GM21515 (cell line): ENCODE data around the gene TMEM101.
"Not testable (repeated sequence)": the region's sequence is repeated elsewhere in the genome, so short reads cannot be mapped to it uniquely, and the experiment has no call there.

Experiments
- ATAC-seq: cut with Tn5 transposase; IDR thresholded peaks from one replicate; pipeline ENCODE4 v1.9.1; 2021; ENCODE audit not compliant: unreplicated experiment

The TMEM101 gene

DNA sequence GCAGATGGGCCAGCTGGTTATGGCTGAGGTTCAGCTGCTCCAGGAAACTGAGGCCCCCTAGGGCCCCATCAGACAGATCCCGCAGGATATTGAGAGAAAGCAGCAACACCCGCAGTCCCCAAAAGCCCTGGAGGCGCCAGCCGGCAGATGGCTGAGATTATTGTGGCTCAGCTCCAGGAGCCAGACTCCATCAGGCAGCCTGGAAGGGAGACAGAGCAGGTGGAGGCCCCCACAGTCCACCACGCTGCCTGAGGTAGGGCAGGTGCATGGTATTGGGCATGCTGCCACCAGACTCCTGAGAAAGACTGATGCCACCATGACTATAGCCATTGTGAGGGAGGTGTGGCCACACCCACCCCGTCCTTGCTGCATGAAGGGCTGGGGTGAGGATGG is 9.5 kb upstream of the TMEM101 start:
- ATAC-seq: no peak

DNA sequence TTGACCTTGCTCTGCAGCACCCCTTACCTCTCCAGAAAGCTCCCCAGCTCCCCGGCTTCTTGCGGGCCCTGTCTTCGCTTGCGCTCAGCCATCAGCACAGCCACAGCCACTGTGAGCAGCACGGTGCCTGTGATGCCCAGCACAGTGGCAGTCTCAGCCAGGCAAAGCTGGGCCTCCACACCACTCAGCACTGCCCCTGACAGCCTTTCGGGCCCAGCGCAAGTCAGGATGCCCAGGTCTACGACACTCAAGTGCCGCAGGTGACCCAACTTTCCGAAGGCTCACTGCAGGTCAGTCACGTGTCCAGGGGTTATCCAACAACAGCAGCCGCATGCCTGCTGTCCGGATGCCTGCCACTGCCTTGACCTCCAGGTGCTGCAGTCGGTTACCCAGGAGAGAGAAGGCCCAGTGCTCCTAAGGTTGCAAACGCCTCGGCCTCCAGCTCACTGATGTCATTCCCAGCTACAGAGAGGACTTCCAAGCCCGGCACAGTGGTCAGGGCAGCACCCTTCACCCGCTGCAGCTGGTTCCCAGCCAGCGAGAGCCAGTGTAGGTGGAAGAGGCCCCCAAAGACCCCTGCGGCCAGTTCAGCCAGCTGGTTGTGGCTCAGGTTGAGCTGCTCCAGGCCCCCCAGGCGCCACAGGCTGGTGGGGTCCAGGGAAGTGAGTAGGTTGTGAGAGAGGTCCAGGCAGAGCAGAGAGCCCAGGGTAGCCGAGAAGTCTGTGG is 8.9 kb upstream of the TMEM101 start:
- ATAC-seq: no peak

DNA sequence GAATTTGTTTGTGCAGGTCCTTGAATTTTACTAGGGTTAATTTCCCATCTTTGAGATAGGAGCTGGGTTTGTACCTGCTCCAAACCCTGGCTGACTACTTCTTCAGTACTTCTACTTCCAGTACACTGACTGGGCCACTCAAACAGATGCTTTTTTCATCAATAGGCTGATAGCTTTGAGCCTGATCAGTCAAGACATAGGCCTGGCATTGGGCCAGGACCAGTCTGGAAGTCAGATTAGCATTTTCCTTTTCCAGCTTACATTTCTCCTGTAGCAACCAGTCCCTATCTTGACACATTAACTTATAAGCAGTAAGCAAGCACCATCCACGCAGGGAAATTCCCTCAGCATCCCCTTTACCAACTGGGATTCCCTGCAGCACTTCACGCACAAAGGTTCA is 7.5 kb upstream of the TMEM101 start:
- no peak for ATAC-seq

DNA sequence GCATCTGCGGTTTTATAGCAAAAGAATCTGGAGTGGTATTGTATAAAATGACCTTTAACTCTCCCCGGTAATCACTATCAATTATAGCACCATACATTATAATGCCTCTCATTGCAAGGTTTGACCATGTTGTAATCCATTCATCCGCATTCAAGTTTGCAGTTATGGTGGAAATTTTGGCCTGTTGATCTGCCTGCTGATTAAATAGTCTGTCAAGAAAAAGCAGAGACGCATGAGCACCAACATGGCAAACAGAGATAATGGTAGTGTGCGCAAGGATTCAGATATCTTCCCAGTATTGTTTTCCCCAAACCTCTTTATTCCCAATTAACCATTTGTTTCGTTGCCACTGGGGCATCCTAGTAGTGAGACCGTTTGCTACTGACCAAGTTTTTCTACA is 6.5 kb upstream of the TMEM101 start:
- not testable (repeated sequence) for ATAC-seq

DNA sequence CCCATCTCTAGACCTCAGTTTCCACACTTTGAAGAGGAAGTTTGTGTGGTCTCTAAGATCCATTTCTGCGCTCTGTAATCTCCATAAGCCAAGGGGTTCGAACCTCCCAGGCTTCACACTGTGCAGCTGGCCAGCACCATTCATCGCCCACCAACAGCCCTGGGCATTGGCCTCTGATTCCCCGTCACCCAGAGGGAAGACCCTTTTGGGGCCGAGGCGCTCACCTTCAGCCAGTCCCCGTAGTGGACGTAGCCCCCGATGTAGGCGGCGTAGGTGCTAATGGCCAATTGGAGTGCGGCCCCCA is 678 bp downstream of the TMEM101 start:
- no peak for ATAC-seq

DNA sequence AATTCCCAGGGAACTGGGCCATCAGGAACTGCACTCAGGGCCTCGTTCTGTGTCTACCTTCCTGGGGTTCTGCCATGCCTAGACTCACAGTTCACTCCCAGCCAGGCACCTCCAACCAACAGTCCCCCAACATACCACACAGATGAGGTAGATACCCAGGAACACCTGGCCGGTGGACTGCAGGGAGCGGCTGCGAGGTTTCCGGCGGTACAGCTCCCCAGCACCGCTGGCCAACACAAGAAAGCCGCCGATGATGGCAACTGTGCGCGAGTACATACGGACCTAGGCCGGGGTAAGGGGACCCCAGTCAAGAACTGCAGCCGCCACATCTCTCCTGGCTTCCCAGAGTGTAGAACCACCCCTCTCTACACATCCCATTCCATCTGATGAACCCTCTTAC is 1.9 kb downstream of the TMEM101 start:
- ATAC-seq: no peak

DNA sequence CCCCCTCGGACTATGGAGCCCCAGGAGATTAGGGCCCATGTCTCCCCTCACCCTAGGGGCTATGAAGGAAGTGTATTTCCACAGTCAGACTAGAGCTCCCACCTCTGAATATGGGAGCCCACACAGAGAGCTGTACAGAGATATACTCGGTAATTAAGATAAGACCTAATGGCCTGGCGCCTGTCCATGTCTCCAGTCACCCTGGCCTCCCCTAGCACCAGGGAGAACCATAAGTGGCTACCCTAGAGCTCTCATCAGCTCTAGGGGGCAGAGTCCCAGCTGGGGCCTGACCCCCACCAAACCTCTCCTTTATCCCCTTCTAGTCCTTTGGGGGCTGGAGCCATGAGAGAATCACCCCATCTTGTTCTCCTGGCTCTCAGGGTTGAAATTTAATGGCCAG is 2.4 kb downstream of the TMEM101 start:
- no peak for ATAC-seq

DNA sequence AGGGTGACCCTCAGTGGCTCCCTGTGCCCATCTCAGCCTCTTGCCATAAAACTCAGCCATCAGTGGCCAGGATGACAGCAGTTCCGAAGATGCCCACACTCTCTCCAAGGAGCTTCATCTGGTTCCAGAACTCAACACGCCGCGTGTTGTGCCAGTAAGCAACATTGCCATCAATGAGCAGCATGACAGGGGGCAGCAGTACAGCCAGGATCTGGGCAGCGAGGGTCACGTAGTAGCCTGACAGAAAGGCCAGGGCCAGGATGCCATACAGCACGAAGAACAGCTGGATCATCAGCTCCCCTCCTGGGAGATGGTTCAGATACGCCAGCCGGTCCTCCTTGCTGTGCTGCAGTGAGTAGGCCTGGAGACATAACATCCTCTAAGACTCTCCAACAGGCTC is 2.9 kb downstream of the TMEM101 start:
- ATAC-seq: no peak

DNA sequence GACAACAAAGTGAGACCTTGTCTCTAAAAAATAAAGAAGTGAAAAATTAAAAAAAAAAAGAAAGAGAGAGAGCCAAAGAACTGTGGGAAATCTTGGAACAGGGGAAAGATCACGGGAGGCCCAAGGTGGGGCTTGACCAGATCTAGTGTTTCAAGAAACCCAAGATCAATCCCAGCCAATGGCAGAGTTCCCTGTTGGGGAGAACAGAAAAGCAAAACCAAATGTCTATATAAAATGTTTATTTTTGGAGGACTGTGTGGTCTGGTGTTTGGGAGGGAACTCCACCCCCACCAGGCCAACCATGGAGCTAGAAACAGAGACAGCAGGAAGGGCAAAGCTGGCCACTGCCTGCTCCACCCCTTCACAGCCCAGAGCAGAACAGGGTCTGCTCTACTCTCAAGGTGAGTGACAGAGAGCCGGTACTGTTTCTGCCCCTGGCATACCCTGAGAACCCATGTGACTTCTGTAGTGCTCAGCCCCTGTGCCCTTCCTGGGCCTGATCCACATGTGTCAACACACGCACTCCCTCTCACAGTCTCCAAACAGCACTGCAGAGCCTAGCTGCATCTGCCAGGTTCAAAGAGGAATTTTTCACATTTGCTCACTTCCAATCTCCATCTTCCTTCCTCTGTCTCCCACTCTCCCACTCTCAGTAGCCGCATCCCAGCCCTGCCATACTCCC is 3.7 kb downstream of the TMEM101 start:
- no peak for ATAC-seq

DNA sequence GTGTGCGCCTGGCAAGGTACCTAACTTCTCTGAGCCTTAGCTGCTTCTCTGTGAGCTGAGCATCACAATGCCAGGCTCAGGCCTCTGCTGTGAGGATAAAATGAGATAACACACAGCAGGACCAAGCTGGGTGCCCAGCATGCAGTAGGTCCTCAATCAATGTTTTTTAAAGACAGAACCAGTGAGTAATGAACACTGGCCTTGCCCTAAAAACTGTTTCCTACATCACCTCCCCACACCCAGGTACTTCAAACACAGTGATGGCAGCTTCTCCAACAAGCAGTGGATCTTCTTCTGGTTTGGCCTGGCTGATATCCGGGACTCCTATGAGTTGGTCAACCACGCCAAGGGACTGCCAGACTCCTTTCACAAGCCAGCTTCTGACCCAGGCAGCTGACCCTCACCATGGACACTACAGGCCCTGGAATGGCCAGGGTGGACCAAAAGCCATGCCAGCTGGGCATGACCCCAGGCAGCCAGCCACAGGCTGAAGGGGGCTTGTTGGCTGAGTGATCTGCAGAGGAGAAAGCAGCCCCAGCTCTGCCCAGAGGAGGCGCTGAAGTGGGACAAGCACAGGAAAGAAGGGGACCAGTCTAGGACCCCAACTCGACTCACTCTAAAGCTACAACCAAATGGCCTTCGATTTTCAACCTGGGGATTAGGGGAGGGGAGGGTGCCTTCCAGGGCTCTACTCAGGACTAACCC is 6.4 kb downstream of the TMEM101 start:
- ATAC-seq: no peak

DNA sequence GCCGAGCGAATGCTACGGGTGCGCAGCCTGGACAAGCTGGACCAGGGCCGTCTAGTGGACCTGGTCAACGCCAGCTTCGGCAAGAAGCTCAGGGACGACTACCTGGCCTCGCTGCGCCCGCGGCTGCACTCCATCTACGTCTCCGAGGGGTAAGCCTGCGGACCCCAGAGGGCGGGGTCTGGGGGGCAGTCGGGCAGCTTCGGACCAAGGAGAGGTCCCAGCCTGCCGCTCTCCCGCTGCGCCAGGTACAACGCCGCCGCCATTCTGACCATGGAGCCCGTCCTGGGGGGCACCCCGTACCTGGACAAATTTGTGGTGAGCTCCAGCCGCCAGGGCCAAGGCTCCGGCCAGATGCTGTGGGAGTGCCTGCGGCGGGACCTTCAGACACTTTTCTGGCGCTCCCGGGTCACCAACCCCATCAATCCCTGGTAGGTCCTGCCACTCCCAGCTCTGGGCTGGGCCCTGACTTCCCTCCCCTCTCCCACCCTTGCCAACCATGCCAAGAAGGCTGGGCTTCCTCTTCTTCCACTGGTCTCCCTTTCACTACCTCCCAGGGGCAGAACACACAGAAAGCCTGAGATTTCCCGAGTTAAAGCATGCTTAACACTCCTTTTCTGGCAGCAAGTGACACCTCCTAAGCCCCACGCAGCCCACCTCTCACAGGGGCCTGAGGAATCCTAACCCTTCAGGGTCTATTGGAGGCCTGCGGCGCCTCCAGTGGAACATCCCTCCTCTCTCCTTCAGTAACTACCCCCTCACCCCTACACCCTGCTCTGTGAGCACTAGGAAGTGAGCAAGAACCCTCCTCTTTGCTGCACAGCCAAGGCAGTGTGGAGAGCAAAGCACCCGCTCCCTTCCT is 7.2 kb downstream of the TMEM101 start:
- peak; percentile 14 for ATAC-seq

DNA sequence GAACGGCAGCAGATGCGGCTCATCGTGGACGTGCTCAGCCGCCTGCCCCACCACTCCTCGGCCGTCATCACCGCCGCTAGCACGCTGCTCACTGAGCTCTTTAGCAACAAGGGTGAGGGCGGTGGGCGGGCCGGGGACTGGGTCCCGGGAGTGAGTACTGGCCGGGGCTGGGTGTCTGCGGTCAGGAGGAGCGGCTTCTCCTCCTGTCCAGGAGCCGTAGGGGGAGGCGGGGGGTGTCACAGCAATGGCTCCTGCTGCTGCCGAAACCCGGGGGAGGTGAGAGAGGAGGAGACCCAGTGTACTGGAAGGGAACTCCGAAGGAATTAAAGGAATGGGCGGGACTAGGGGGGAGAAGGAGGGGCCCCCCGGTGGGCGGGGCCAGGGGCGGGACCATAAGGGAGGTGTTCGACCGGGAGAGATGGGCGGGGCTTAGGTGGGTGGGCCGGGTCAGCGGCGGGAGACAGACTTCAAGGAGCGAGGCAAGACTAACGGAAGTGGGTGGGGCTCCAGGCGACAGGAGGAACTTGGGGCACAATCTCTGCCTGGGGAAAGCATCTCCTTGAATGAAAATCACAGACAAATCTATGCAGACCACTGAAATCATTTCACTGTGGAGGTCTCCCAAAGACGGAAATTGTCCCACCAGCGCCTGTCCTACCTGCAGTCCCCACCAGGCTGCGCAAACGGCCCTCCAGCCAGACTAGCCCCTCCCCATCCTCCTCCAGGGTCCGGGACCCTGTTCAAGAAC is 8.0 kb downstream of the TMEM101 start:
- peak; percentile 67 for ATAC-seq

DNA sequence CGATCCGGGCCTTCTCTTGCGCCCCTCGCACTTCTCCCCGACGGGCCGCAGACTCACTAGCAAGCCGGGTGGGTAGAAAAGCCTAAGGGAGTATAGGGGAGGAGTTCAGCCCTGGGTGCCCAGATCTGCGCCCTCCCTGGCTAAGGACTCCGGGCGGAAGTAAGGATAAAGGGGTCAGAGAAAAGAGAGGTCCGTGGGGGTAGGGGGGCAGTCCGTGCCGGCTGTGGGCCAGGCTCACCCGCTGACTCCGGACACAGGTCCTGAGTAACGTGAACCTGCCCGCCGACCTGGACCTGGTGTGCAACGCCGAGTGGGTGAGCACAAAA is 8.5 kb downstream of the TMEM101 start:
- peak; percentile 3 for ATAC-seq

DNA sequence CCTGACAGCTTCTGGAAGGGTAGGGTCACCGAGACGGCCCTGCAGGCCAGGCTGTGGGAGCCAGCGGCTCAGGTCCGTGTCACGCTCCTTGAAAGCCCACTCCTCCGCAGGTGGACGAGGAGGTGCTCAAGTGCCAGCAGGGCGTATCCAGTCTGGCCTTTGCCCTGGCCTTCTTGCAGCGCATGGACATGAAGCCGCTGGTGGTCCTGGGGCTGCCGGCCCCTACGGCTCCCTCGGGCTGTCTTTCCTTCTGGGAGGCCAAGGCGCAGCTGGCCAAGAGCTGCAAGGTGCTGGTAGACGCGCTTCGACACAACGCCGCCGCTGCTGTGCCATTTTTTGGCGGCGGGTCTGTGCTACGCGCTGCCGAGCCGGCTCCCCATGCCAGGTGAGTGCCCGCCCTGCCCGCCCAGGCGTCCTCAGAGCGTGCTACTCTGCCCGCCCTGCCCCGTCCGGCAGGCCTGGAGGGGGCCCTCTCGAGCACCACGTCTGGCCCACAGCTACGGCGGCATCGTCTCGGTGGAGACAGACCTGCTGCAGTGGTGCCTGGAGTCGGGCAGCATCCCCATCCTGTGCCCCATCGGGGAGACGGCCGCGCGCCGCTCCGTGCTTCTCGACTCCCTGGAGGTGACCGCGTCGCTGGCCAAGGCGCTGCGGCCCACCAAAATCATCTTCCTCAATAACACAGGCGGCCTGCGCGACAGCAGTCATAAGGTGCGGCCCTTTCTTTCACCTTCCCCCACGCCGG is 9.1 kb downstream of the TMEM101 start:
- no peak for ATAC-seq

DNA sequence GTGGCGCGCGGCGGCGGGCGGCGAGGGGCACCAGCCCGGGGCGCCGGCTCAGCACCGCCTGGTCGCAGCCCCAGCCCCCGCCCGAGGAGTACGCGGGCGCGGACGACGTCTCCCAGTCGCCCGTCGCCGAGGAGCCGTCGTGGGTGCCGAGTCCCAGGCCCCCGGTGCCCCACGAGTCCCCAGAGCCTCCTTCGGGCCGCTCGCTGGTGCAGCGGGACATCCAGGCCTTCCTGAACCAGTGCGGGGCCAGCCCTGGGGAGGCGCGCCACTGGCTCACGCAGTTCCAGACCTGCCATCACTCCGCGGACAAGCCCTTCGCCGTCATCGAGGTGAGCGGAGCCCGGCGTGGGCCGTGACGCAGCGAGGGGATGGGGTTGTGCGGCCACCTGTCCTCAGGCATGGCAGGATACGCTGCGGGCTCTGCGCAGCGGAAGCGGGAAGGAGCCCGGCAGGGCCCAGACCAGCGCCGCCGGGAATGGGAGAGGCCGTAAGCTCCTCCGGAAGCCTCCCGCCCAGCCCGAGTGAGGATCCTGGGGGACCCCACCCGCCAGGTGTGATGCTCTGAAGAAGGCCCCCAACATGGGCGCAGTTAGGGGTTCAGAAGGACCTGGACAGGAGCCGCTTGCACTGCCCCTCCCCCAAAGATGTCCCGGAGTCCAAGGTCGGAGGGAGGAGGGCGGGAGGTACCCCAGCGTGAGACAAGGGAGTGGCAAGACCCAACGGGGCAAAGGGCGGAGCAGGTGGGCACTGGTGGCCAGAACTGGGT is 9.8 kb downstream of the TMEM101 start:
- no peak for ATAC-seq

DNA sequence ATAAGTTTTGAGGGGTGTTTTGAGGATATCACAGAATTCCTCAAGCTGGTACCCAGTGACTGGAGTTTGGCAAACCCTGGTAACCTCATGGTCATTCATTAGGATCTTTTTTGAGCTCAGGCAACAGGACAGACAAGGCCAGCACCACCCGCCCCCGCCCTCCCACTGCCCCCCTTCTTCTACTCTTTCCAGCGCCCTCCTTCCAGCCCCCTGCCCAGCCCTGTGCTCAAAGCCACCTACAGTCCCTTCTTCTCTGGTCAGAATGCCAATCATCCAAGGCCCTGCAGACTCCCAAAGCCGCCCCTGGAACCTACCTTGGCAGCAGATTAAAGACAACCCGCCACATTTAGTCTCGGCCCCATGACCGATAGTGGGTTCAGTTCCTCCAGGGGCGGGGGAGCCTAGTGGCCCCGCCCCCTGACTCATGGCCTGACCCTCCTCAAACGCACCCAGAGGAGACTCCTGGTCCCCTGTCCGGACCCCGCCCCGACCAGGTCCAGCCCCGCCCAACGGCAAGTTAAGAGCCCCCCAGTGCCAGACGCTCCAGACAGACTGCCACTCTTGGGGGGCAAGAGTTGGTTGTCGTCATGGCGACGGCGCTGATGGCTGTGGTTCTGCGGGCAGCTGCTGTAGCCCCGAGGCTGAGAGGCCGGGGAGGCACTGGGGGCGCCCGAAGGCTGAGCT is 10.5 kb downstream of the TMEM101 start, which contains the start of gene NAGS:
Gene NAGS, plus strand, starts transcription at position 546 of the 684 bp plus-strand sequence. Its CDS starts 42 bp downstream, at position 588.
- no peak for ATAC-seq

DNA sequence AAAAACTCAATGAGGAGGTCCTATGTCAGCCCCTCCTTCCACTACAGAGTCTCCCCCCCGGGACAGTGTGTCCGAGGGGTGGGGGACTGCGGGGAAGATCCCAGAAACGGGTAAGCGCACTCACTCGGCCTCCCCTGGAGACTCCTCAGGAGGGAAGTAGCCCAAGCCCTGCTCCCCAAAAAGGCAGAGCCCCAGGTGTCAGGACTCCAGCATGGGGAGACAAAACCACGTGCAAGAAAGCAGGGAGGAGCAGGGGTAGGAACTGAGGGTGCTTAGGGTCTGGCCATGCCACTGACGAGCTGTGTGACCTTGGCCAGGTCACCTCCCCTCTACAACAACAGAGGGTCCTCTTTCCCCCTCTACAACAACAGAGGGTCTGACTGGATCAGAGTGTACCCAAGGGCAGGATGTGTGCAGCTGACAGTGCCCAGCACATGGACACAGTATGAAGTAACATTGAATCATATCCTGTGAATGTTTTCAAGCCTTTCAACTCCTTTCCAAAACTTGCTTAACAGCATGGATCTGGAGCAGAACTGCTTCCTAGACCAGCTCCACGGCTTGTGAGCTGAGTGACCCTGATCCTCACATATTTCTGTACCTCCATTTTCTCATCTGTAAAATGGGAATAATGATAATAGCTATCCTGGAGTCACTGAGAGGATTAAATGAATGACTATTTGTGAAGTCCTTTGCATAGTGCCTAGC is 12.5 kb downstream of the TMEM101 start:
- ATAC-seq: no peak

DNA sequence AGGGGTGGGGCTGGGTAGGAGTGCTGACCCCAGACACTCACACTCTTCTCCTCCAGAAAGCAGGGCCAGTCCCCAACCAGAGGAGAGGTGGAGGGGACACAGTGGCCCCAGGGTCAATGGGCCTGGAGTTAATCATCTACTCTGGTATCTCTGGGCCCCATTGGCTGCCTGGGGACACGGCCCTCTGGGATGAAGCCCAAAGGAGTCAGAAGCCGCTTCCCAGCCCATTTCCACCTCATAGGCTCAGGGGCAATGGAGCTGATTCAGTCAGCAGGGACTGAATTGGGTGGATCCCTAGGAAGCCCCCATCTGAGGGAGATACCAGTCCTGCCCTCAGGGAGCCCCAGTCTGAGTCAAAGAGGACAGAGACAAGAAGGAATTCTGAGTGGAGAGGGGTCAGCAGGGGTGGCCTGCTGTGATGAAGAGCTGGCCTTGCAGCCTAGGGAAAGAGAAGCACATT is 13.3 kb downstream of the TMEM101 start:
- ATAC-seq: no peak
